H9 (cell line): ENCODE data around the gene FMNL3. TPM values are rescaled to one million over a fixed set of nuclear protein-coding genes. Genes with fewer than 3 reads are reported as not detected.

Experiments
- DNase-seq: peaks from one replicate; pipeline ENCODE4 v3.0.0-alpha.2; 2017
- H2AFZ ChIP-seq: one replicate; pipeline ENCODE4 v1.6.1; 2013; ENCODE audit warnings: mild to moderate bottlenecking, low read length, control low read depth, moderate library complexity
- H2AK5ac ChIP-seq: 2 replicates; pipeline ENCODE4 v1.6.1; 2013; ENCODE audit warnings: low read length, control low read depth, mixed read lengths; ENCODE audit not compliant: insufficient read length
- H2BK120ac ChIP-seq: one replicate; pipeline ENCODE4 v1.6.1; 2013; ENCODE audit warnings: low read depth, mild to moderate bottlenecking, low read length, control low read depth, inconsistent platforms; ENCODE audit not compliant: poor library complexity, severe bottlenecking
- H2BK12ac ChIP-seq: 2 replicates; pipeline ENCODE4 v1.6.1; 2013; ENCODE audit warnings: low read length, control low read depth, mixed read lengths, low read depth; ENCODE audit not compliant: insufficient read length
- H2BK15ac ChIP-seq: 2 replicates; pipeline ENCODE4 v1.6.1; 2013; ENCODE audit warnings: low read depth, low read length, control low read depth
- H2BK20ac ChIP-seq: one replicate; pipeline ENCODE4 v1.6.1; 2013; ENCODE audit warnings: low read depth, mild to moderate bottlenecking, low read length, control low read depth, inconsistent platforms; ENCODE audit not compliant: poor library complexity, severe bottlenecking
- H2BK5ac ChIP-seq: 2 replicates; pipeline ENCODE4 v1.6.1; 2013; ENCODE audit warnings: low read length, control low read depth, mixed read lengths; ENCODE audit not compliant: insufficient read length
- H3K14ac ChIP-seq: 2 replicates; pipeline ENCODE4 v1.6.1; 2013; ENCODE audit warnings: low read length, control low read depth; ENCODE audit not compliant: insufficient read depth
- H3K18ac ChIP-seq: 2 replicates; pipeline ENCODE4 v1.6.1; 2013; ENCODE audit warnings: low read depth, mild to moderate bottlenecking, mixed read lengths, low read length, control low read depth; ENCODE audit not compliant: insufficient read length
- H3K23ac ChIP-seq: 2 replicates; pipeline ENCODE4 v1.6.1; 2013; ENCODE audit warnings: low read length, control low read depth, mixed read lengths, low read depth; ENCODE audit not compliant: insufficient read length
- H3K23me2 ChIP-seq: 2 replicates; pipeline ENCODE4 v1.6.1; 2013; ENCODE audit warnings: low read depth, mild to moderate bottlenecking, mixed read lengths, low read length, control low read depth; ENCODE audit not compliant: insufficient read length, poor library complexity, severe bottlenecking
- H3K27ac ChIP-seq: 2 replicates; pipeline ENCODE4 v1.5.1; 2013; ENCODE audit warnings: low read length, control low read depth, mixed read lengths, low read depth; ENCODE audit not compliant: insufficient read length
- H3K27me3 ChIP-seq: 2 replicates; pipeline ENCODE4 v1.6.1; 2013; ENCODE audit warnings: low read length, control low read depth, inconsistent platforms; ENCODE audit not compliant: insufficient read depth
- H3K4ac ChIP-seq: 2 replicates; pipeline ENCODE4 v1.6.1; 2013; ENCODE audit warnings: low read depth, mild to moderate bottlenecking, control low read depth, inconsistent platforms, low read length, moderate library complexity
- H3K4me1 ChIP-seq: 2 replicates; pipeline ENCODE4 v1.6.1; 2013; ENCODE audit warnings: low read length, control low read depth, inconsistent platforms; ENCODE audit not compliant: insufficient read depth
- H3K4me2 ChIP-seq: 2 replicates; pipeline ENCODE4 v1.6.1; 2013; ENCODE audit warnings: low read length, control low read depth, mixed read lengths; ENCODE audit not compliant: insufficient read length, insufficient read depth
- H3K56ac ChIP-seq: 2 replicates; pipeline ENCODE4 v1.6.1; 2013; ENCODE audit warnings: low read depth, mild to moderate bottlenecking, mixed read lengths, low read length, control low read depth; ENCODE audit not compliant: insufficient read length
- H3K79me1 ChIP-seq: 2 replicates; pipeline ENCODE4 v1.6.1; 2013; ENCODE audit warnings: low read depth, mild to moderate bottlenecking, moderate library complexity, low read length, control low read depth, inconsistent platforms; ENCODE audit not compliant: insufficient read depth, poor library complexity, severe bottlenecking
- H3K79me2 ChIP-seq: 2 replicates; pipeline ENCODE4 v1.6.1; 2013; ENCODE audit warnings: low read length, control low read depth, inconsistent platforms; ENCODE audit not compliant: insufficient read depth
- H3K9ac ChIP-seq: 2 replicates; pipeline ENCODE4 v1.6.1; 2013; ENCODE audit warnings: low read length, control low read depth, mixed read lengths; ENCODE audit not compliant: insufficient read length; ENCODE audit errors: extremely low read depth
- H3K9me3 ChIP-seq: one replicate; pipeline ENCODE4 v1.6.1; 2013; ENCODE audit warnings: low read depth, low read length, inconsistent platforms; ENCODE audit not compliant: control insufficient read depth
- H3T11ph ChIP-seq: one replicate; pipeline ENCODE4 v1.6.1; 2013; ENCODE audit warnings: mild to moderate bottlenecking, low read length, control low read depth, inconsistent platforms
- H4K20me1 ChIP-seq: one replicate; pipeline ENCODE4 v1.6.1; 2013; ENCODE audit not compliant: control insufficient read depth, insufficient read length, insufficient read depth
- H4K5ac ChIP-seq: 2 replicates; pipeline ENCODE4 v1.6.1; 2013; ENCODE audit warnings: low read depth, mild to moderate bottlenecking, mixed read lengths, low read length, control low read depth; ENCODE audit not compliant: insufficient read length
- H4K8ac ChIP-seq: replicated peaks from 2 replicates; pipeline ENCODE4 v1.6.1; 2013; ENCODE audit warnings: low read length, control low read depth, mixed read lengths, low read depth; ENCODE audit not compliant: insufficient read length
- H4K91ac ChIP-seq: 2 replicates; pipeline ENCODE4 v1.6.1; 2013; ENCODE audit warnings: low read depth, mild to moderate bottlenecking, moderate library complexity, mixed read lengths, low read length, control low read depth; ENCODE audit not compliant: insufficient read length
- H3K27ac Mint-ChIP-seq, 3 experiments: 2 replicates in 2 of 3; 3 replicates in 1 of 3; pipeline ENCODE4 v1.8.0; 2020 to 2021; ENCODE audit warnings: mixed read lengths in 3 of 3, mild to moderate bottlenecking in 1 of 3, moderate library complexity in 1 of 3
- H3K27me3 Mint-ChIP-seq: 2 replicates; pipeline ENCODE4 v1.8.0; 2021; ENCODE audit warnings: low read depth, mild to moderate bottlenecking, moderate library complexity, mixed read lengths
- H3K36me3 Mint-ChIP-seq, 3 experiments: 2 replicates in 2 of 3; 3 replicates in 1 of 3; pipeline ENCODE4 v1.8.0; 2020 to 2021; ENCODE audit warnings: low read depth in 3 of 3, mixed read lengths in 3 of 3; ENCODE audit not compliant: insufficient read depth in 1 of 3
- H3K4me1 Mint-ChIP-seq, 2 experiments: 2 replicates each; pipeline ENCODE4 v1.8.0; 2020; ENCODE audit warnings: mixed read lengths in 2 of 2
- H3K4me3 Mint-ChIP-seq, 2 experiments: 2 replicates in 1 of 2; 3 replicates in 1 of 2; pipeline ENCODE4 v1.8.0; 2020 to 2021; ENCODE audit warnings: mild to moderate bottlenecking in 2 of 2, mixed read lengths in 2 of 2, moderate library complexity in 1 of 2
- H3K9me3 Mint-ChIP-seq, 2 experiments: 2 replicates in 1 of 2; 3 replicates in 1 of 2; pipeline ENCODE4 v1.8.0; 2020; ENCODE audit warnings: mild to moderate bottlenecking in 2 of 2, mixed read lengths in 2 of 2, moderate library complexity in 1 of 2
- CTCF ChIP-seq: fragments of 200-600 bp; sonication (generic); conservative IDR thresholded peaks from 3 replicates; pipeline ENCODE4 v1.8.0; 2021; ENCODE audit warnings: antibody characterized with exemption, mild to moderate bottlenecking
- WGBS: extraction: QIAGEN DNeasy Blood & Tissue Kit; methylation state at CpG from one replicate; pipeline ENCODE4 v1.1.7; 2013; ENCODE audit warnings: missing lambda C conversion rate, low lambda C conversion rate, mixed read lengths; ENCODE audit not compliant: insufficient read length; ENCODE audit errors: extremely low coverage; 5-methylcytosine and 5-hydroxymethylcytosine counted together
- total RNA-seq: library from RNA; stranded (reverse); gene quantifications from 2 replicates; pipeline ENCODE4 v1.2.1, GENCODE V29; 2021

Gene FMNL3
- total RNA-seq, 1 experiment from 2014 or later: 22.8 TPM

- WGBS: no CpG with 5 or more reads among the region's 4 CpGs
- Histone ChIP-seq H3K23ac (no peak overlapping the region), H3K27me3 (no peaks in the 10 kb centered on the region), H2BK12ac (no peak overlapping the region), H3K9ac (no peak overlapping the region), H3K79me2 (no peaks in the 10 kb centered on the region), H4K8ac (no peak overlapping the region), H3K4ac (no peak overlapping the region), H3K18ac (no peak overlapping the region), H3K14ac (no peak overlapping the region), H2BK120ac (no peak overlapping the region), H2BK5ac (no peak overlapping the region), H3K4me1 (no peaks in the 10 kb centered on the region), H2BK20ac (no peak overlapping the region), H3K56ac (no peak overlapping the region), H4K5ac (no peak overlapping the region), H2AK5ac (no peak overlapping the region), H3T11ph (no peak overlapping the region), H3K79me1 (no peaks in the 10 kb centered on the region), H4K20me1 (no peaks in the 10 kb centered on the region), H3K4me2 (no peak overlapping the region), H3K23me2 (no peaks in the 10 kb centered on the region), H4K91ac (no peak overlapping the region), H3K9me3 (no peaks in the 10 kb centered on the region), H2BK15ac (no peak overlapping the region), H2AFZ (no peak overlapping the region), H3K27ac (no peak overlapping the region)
- H3K36me3 Mint-ChIP-seq: peaks cover 45 to 84% (median 58%) of the 10 kb centered on the region in 3 experiments
- no peak overlapping the region for H3K27ac Mint-ChIP-seq
- peaks cover 2 to 9% of the 10 kb centered on the region in 2 experiments for H3K4me1 Mint-ChIP-seq
- H3K9me3 Mint-ChIP-seq: no peaks in the 10 kb centered on the region
- TF ChIP-seq CTCF: no peak
- H3K27me3 Mint-ChIP-seq: no peaks in the 10 kb centered on the region
- DNase-seq: no peak
- H3K4me3 Mint-ChIP-seq: no peak overlapping the region
Measured at GRCh38 chr12:49652921-49653520, 54.2 kb downstream of the FMNL3 start.
